Activated CD8-positive, alpha-beta memory T cell treated with anti-CD3 and anti-CD28 coated beads, Interleukin-2, amount 50 U/mL, for 4 hours (primary cell): Measurements from ENCODE around the gene MROH2B.

Source experiments
- DNase-seq: peaks from one replicate; pipeline ENCODE4 v3.0.0-alpha.2; 2020

The MROH2B gene

GRCh38 chr5:41012318-41012717, 58.8 kb downstream of the MROH2B start:
- DNase-seq, result no peak

- DNase-seq, result no peak
Measured at GRCh38 chr5:41010572-41010971, 60.6 kb downstream of the MROH2B start.

GRCh38 chr5:41009232-41009631, 61.9 kb downstream of the MROH2B start:
- no peak for DNase-seq

GRCh38 chr5:41004931-41005330, 66.2 kb downstream of the MROH2B start:
- DNase-seq, result no peak

GRCh38 chr5:41003670-41004376, 67.3 kb downstream of the MROH2B start:
- no peak for DNase-seq

GRCh38 chr5:40999966-41000365, 71.2 kb downstream of the MROH2B start:
- DNase-seq, result no peak

- no peak for DNase-seq
Measured at GRCh38 chr5:40999142-40999541, 72.0 kb downstream of the MROH2B start.

GRCh38 chr5:40995801-40996586, 75.1 kb downstream of the MROH2B start:
- DNase-seq, result no peak

- no peak for DNase-seq
Measured at GRCh38 chr5:40991981-40992559, 79.1 kb downstream of the MROH2B start.

- no peak for DNase-seq
Measured at GRCh38 chr5:40991168-40991980, 79.8 kb downstream of the MROH2B start.

GRCh38 chr5:40988746-40989510, 82.2 kb downstream of the MROH2B start:
- DNase-seq, result no peak

GRCh38 chr5:40987349-40987748, 83.8 kb downstream of the MROH2B start:
- DNase-seq, result no peak

GRCh38 chr5:40986666-40987065, 84.5 kb downstream of the MROH2B start:
- no peak for DNase-seq

- no peak for DNase-seq
Measured at GRCh38 chr5:40985501-40985900, 85.6 kb downstream of the MROH2B start.

GRCh38 chr5:40984884-40985283, 86.3 kb downstream of the MROH2B start:
- DNase-seq, result no peak

- no peak for DNase-seq
Measured at GRCh38 chr5:40983781-40984180, 87.4 kb downstream of the MROH2B start.

GRCh38 chr5:40981420-40981819, 89.7 kb downstream of the MROH2B start:
- no peak for DNase-seq

GRCh38 chr5:40976836-40977235, 94.3 kb downstream of the MROH2B start:
- DNase-seq, result no peak

- DNase-seq, result no peak
Measured at GRCh38 chr5:40976041-40976440, 95.1 kb downstream of the MROH2B start.

- no peak for DNase-seq
Measured at GRCh38 chr5:40973364-40974004, 97.7 kb downstream of the MROH2B start.

GRCh38 chr5:40972434-40972833, 98.7 kb downstream of the MROH2B start:
- no peak for DNase-seq
